ENCODE data around the gene EFCC1. TPM values are rescaled to one million over a fixed set of nuclear protein-coding genes. Genes with fewer than 3 reads are reported as not detected.

EFCC1 gene
- total RNA-seq, 1 donor from 2014 or later, result 1.8 TPM

DNA sequence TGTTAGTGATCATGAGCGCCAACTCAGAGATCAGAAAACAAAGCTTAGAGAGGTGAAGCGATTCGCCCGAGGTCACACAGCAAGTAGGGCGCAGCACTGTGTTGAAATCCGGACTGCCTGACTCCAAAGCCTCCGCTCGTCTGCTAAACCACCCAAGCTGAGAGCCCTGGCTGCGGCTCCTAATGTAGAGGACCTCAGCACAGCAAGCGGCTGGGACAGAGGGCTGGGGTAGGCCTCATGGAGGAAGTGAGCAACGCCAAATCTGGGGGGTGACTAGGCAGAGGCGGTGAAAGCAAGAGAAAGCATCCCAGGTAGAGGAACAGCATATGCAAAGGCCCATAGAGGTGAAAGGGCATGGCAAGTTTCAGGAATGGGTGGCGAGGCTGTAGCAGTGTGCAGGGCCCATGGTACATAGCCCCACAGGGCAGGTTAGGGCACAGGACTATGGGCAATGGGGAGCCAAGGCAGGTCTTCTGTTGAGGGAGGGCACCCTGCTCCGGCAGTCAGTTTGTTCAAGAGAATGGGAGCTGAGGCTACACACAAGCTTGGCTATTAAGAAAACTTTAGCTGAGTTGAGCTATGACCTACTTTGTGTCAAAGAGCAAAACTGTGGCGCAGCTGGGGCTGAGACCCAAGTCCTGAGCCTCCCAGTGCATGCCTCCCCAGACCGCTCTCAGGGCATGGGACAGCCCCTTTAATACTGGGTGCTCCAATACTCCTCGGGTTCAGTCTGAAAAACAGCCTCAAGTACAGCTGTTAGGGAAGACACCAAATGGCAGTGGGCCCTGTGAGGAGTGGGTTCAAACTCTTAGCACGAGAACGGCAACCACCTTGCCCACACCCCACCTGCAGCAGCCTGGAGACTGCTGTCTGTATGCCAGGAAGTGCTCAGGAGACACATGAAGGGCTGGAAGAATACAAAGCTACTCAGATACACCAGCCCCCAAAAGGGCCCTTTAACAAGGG, 6.2 kb upstream of the EFCC1 start:
- DNase-seq (ENCODE audit: low spot score), result peak; percentile 65

GRCh38 chr3:128995737-128996136, 5.4 kb upstream of the EFCC1 start:
- DNase-seq (ENCODE audit: low spot score), result no peak

- no peak for DNase-seq (ENCODE audit: low spot score)
These were observed 4.9 kb upstream of the EFCC1 start for GRCh38 chr3:128996200-128996599.

DNA sequence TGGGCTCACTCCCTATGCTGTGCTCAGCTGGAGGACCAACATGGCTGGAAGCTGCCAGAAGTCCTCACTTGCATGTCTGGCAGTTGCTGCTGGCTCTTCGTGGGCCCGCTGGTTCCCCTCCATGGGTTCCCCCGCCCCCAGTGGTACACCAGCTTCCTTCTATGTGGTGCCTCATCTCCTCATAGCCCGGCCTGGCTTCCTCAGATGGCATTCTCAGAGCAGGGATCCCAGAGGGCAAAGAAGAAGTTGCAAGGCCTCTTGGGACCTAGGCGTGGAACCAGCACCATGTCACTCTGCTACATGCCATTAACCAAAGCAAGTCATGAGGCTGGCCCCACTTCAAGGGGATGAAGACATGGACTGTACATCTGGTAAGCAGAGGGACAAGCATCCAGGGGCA, 4.4 kb upstream of the EFCC1 start:
- peak; percentile 45 for DNase-seq (ENCODE audit: low spot score)

DNA sequence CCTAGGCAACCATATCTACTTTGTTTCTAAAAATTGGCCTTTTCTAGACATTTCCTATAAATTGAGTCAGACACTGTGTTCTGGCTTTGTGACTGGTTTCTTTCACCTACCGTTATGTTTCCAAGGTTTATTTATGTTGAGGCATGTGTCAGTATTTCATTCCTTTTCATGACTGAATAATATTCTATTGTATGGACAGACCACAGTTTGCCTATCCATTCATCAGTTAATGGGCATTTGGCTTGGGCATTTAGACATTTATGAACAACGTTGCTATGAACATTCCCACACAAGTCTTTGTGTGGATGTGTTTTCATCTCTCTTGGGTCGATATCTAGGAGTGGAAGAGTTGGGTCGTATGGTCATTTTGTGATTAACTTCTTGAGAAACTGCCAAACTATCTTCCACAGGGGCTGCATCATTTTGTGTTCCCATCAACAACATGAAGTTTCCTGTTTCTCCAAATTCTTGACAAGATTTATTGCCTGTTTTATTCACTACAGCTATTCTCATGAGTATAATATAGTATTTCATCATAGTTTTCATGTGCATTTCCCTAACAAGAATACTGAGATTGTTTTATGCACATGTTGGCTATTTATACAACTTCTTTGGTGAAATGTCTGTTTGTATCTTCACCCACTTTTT, 3.5 kb upstream of the EFCC1 start:
- DNase-seq (ENCODE audit: low spot score), result no peak

DNA sequence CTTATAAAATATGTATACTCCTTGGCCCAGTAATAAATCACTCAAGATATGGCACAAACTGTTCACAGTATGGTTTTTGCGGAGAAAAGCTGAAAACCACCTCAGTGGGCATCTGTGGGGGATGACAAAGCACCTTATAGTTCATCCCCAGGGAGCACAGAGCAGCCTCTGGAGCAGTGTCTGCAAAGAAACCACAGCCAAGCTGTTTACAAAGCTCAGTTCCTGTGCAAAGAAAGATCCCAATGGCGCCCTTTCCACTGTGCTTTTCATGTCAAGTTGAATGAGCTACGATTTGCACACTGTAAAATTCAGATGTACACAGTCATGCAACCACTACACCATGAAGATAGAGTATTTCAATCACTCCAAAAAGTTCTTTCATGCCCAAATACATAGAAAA, 2.5 kb upstream of the EFCC1 start:
- no peak for DNase-seq (ENCODE audit: low spot score)

- peak; percentile 11 for DNase-seq (ENCODE audit: low spot score)
These were observed 2.0 kb upstream of the EFCC1 start for GRCh38 chr3:128999102-128999501.

GRCh38 chr3:129000742-129001100, 383 bp upstream of the EFCC1 start:
- DNase-seq (ENCODE audit: low spot score), result peak; percentile 77

DNA sequence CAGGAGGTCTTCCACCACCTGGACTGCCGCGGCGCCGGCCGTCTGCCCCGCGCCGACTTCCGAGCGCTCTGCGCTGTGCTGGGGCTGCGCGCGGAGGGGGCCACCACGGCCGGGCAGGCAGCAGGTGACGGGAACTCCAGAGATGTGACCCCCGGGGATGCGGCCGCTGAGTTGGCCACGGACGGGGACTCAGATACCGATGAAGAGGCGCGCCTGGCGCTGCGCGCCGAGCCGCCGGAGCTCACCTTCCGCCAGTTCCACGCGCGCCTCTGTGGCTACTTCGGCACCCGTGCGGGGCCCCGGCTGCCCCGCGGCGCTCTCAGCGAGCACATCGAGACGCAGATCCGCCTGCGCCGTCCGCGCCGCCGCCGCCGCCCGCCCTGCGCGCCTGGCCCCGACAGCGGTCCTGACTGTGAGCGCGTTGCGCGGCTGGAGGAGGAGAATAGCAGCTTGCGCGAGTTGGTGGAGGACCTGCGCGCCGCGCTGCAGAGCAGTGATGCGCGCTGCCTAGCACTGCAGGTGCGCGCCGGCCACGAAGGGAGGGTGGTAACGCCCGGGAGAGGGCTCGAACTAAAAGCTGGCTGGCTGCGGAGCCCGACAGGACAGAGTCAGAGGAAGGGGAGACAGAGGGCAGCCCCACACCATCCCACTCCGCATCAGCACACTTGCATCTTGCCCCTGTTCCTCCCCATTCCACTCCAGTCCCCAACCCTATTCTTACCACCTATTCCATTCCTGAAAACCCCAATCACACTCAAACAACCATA, 885 bp downstream of the EFCC1 start:
- DNase-seq (ENCODE audit: low spot score), result no peak

GRCh38 chr3:129002573-129003569, 1.8 kb downstream of the EFCC1 start:
- no peak for DNase-seq (ENCODE audit: low spot score)

DNA sequence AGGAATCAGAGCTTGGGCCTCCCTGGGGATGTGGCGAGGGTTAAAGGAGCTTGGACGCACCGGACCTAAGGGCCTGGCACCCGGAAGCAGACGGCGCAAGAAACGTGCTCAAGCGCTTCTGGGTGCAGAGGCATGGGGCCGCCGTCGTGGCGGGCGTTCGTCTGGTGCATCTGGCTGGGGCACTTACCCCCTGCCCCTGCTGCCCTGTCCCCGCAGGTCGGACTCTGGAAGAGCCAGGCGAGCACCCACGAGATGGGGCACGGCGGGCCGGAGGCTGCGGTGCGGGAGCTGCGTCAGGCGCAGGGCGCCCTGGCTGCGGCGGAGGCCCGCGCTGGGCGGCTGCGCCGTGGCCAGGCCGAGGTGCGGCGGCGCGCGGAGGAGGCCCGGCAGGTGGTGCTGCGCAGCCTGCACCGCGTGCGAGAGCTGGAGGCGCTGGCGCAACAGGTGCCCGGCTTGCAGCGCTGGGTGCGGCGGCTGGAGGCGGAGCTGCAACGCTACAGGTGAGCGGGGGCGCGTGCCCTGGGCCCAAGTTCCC, 2.5 kb downstream of the EFCC1 start:
- no peak for DNase-seq (ENCODE audit: low spot score)

DNA sequence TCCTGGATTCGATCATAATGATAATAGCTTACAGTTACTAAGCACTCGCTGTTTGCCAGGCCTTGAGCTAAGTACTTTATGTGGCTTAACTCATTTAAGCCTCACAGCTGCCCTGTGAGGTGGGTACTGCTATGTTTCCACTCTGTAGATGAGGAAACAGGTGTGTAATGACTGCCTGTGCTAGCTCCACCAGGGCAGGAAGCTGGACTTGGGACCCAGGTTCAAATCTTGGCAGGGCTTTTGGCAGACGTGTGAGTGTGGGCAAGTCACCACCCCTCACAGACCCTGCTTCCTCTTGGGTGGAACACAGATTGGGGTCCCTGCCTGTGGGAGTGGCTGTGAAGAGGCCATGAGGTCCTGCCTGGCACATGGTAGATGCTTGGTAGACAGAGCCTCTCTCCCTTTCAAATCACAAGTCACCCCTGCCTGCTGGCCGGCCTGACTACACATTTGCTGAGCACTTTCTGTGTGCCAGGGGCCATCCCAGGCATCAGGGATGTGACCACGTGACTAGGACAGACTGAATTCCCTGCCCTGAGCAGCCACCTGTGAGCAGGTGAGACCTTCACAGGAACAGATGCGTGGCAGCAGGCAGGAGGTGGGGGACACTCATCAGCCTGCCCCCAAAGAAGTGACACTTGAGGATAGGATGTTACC, 3.7 kb downstream of the EFCC1 start:
- DNase-seq (ENCODE audit: low spot score), result no peak

DNA sequence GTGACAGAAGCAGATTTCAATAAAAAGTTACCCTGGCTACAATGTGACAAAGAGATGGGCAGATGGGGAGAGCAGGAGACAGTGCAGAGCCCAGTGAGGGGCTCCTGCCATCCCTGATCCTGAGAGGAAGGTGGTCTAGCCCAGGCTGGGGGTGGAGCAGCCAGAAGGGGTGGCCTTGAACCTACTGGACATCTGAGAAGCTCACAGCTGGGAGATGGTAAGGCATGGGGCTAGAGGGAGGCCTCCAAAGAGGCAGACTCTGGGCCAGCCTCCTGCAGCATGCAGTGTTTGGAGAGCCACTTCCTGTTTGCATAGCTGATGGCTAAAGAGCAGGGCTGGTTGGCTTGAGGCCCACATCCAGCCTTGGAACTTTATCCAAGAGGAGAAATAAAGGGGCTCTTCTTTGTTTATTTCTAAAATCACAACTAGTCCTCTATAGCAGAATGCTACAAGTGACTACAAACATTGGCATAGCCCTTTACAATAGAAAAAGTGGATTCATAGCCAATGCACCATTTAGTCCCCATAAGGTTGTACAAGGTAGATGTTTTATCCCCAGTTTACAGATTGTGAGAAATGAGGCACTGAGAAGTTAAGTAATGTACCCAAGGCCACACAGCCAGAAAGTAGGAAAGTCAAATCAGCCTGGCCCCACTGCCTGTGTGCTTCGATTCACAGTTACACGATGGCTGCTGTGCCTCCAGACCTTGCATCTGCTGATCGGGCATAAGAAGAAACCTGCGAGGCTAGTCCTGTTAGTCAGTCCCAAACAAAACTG, 4.6 kb downstream of the EFCC1 start:
- DNase-seq (ENCODE audit: low spot score), result no peak

GRCh38 chr3:129006864-129007263, 5.8 kb downstream of the EFCC1 start:
- DNase-seq (ENCODE audit: low spot score), result no peak

- no peak for DNase-seq (ENCODE audit: low spot score)
These were observed 6.7 kb downstream of the EFCC1 start for GRCh38 chr3:129007792-129008191.

GRCh38 chr3:129009266-129009665, 8.2 kb downstream of the EFCC1 start:
- no peak for DNase-seq (ENCODE audit: low spot score)

DNA sequence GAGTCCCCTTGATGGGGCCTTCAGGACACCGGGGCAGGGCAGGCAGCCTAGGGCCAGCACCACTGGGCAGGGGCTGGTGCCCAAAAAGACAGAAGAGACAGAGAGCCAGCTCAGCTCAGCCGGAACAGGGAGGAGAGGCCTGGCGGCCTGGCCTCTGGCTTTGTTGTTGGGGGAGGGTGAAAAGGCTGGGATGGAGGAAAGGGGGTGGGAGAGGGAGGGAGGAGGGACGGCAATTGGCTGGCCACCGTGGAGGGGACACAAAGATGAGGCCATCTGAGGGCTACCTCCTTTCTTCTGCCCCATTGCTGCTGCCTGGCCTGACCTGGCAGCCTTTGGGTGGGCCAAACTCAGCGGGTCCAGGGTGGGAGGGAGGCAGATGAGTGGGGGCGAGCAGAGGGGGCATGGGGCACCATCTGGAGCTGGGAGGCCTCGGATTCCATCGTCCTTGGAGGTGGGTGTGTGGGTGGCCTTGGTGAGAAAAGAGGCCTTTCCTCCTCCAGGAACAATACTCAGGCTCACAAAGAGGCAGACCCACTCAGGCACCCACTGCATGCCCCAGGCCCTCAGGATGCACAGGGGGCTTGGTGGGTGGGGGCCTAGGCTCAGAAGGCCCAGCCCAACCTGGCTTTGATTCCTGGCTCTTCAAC, 9.3 kb downstream of the EFCC1 start:
- no peak for DNase-seq (ENCODE audit: low spot score)

- DNase-seq (ENCODE audit: low spot score), result no peak
These were observed 12.4 kb downstream of the EFCC1 start for GRCh38 chr3:129013491-129013891.

GRCh38 chr3:129014148-129014547, 13.0 kb downstream of the EFCC1 start:
- DNase-seq (ENCODE audit: low spot score), result no peak
